K562 (cell line): ENCODE data around the gene ZNF133. TPM values are rescaled to one million over a fixed set of nuclear protein-coding genes. Genes with fewer than 3 reads are reported as not detected.

Experiments used
- ATAC-seq: fragments of 200-7000 bp; cut with Tn5 transposase; 3 replicates; pipeline ENCODE4 v1.9.1; 2020; ENCODE audit warnings: moderate library complexity
- Bru-seq: library from RNA; stranded (reverse); fragments of 400-500 nt; gene quantifications from one replicate; lab custom pipeline; 2021; lab: Mats Ljungman, UMichigan
- BruChase-seq, 2 experiments: library from RNA; stranded (reverse); fragments of 400-500 nt; gene quantifications; one replicate each; lab custom pipeline; 2021; lab: Mats Ljungman, UMichigan
- BruUV-seq: library from RNA; stranded (reverse); fragments of 400-500 nt; replicated peaks from 2 replicates; lab custom pipeline; 2021; lab: Mats Ljungman, UMichigan
- CTCF ChIA-PET: fragments of 300-600 bp; formaldehyde crosslinking; extraction: SDS; loops from one replicate; lab custom pipeline; 2021; ENCODE audit warnings: low intra/inter-chr PET ratio; lab: Yijun Ruan, JAX
- POLR2A ChIA-PET: fragments of 300-600, 350-650 bp; sonication (Branson Sonifier 250); formaldehyde crosslinking; extraction: SDS; loops from one replicate; lab custom pipeline; 2021; ENCODE audit warnings: antibody characterized with exemption, inconsistent platforms; lab: Yijun Ruan, JAX
- DNase-seq, 4 experiments: peaks; one replicate each; pipeline versions ENCODE4 v3.0.0 to v3.0.0-alpha.2; 2011 to 2018; ENCODE audit warnings: low spot score in 3 of 4, mixed read lengths in 3 of 4; ENCODE audit errors: extremely low read depth in 1 of 4
- FAIRE-seq: peaks from 2 replicates; lab custom pipeline; 2011; peaks lifted over from hg19 to GRCh38; lab: Jason Lieb, UNC
- H2AFZ ChIP-seq: 2 replicates; pipeline ENCODE4 v1.6.0; 2011; ENCODE audit warnings: low read depth, low read length, control low read depth, inconsistent platforms
- H3K27ac ChIP-seq: fragments of 200-600 bp; 3 replicates; pipeline ENCODE4 v1.8.0; 2011; ENCODE audit warnings: low read depth, mild to moderate bottlenecking, control low read depth, inconsistent platforms, low read length, moderate library complexity, mixed read lengths; ENCODE audit errors: extremely low read depth
- H3K27me3 ChIP-seq, 2 experiments: fragments of 300-600 bp in 1 of 2; 2 replicates in 1 of 2; 3 replicates in 1 of 2; pipeline versions ENCODE4 v1.6.0 to v1.8.0; 2011; ENCODE audit warnings: inconsistent platforms in 2 of 2, low read length in 2 of 2, mild to moderate bottlenecking in 1 of 2, mixed read lengths in 1 of 2, moderate library complexity in 1 of 2; ENCODE audit not compliant: control insufficient read depth in 2 of 2, insufficient read depth in 2 of 2
- H3K36me3 ChIP-seq: fragments of 300-600 bp; 3 replicates; pipeline ENCODE4 v1.8.0; 2011; ENCODE audit warnings: mild to moderate bottlenecking, low read length, inconsistent platforms; ENCODE audit not compliant: control insufficient read depth, insufficient read depth
- H3K4me1 ChIP-seq, 2 experiments: fragments of 200-600 bp in 1 of 2; replicated peaks in 1 of 2; 2 replicates in 1 of 2; 3 replicates in 1 of 2; pipeline versions ENCODE4 v1.5.1 to v1.8.0; 2011; ENCODE audit warnings: inconsistent platforms in 2 of 2, low read length in 2 of 2, mild to moderate bottlenecking in 1 of 2, mixed read lengths in 1 of 2, moderate library complexity in 1 of 2; ENCODE audit not compliant: control insufficient read depth in 2 of 2, insufficient read depth in 2 of 2
- H3K4me2 ChIP-seq: 2 replicates; pipeline ENCODE4 v1.6.1; 2011; ENCODE audit warnings: low read length, control low read depth, inconsistent platforms, mixed read lengths; ENCODE audit not compliant: insufficient read depth
- H3K4me3 ChIP-seq: fragments of 200-600 bp; sonication (generic), shearing (Covaris generic); 2 replicates; pipeline ENCODE4 v1.5.1; 2016; ENCODE audit warnings: control low read depth, inconsistent platforms
- H3K79me2 ChIP-seq: fragments of 200-600 bp; 3 replicates; pipeline ENCODE4 v1.8.0; 2011; ENCODE audit warnings: low read length, inconsistent platforms; ENCODE audit not compliant: control insufficient read depth, insufficient read depth
- H3K9ac ChIP-seq, 2 experiments: 2 replicates each; pipeline versions ENCODE4 v1.6.0 to v1.6.1; 2011; ENCODE audit warnings: low read depth in 2 of 2, low read length in 2 of 2, control low read depth in 1 of 2, inconsistent platforms in 1 of 2, mild to moderate bottlenecking in 1 of 2, mixed read lengths in 1 of 2; ENCODE audit not compliant: insufficient read depth in 1 of 2
- H3K9me1 ChIP-seq: one replicate; pipeline ENCODE4 v1.6.0; 2011; ENCODE audit warnings: inconsistent platforms, mild to moderate bottlenecking, low read length, moderate library complexity; ENCODE audit not compliant: control insufficient read depth, insufficient read depth
- H3K9me3 ChIP-seq: replicated peaks from 2 replicates; pipeline ENCODE4 v1.5.1; 2011; ENCODE audit warnings: low read depth, low read length, inconsistent platforms; ENCODE audit not compliant: control insufficient read depth, insufficient read depth
- H4K20me1 ChIP-seq: replicated peaks from 2 replicates; pipeline ENCODE4 v1.6.1; 2011; ENCODE audit warnings: low read length, inconsistent platforms, mixed read lengths; ENCODE audit not compliant: control insufficient read depth, insufficient read depth
- ATF1 ChIP-seq, 2 experiments: fragments of 450-650 bp in 1 of 2; IDR thresholded peaks; 2 replicates each; pipeline ENCODE4 v1.6.1; 2016; ENCODE audit warnings: missing compliant biosample characterization in 1 of 2, missing genetic modification characterization in 1 of 2
- CREM ChIP-seq: IDR thresholded peaks from 2 replicates; pipeline ENCODE4 v1.6.1; 2014; ENCODE audit warnings: antibody characterized with exemption, low read depth
- ELF2 ChIP-seq: fragments of 250-450 bp; sonication (Bioruptor Pico); IDR thresholded peaks from 2 replicates; pipeline ENCODE4 v1.5.0; 2021; ENCODE audit warnings: mild to moderate bottlenecking
- ETV1 ChIP-seq: fragments of 450-650 bp; conservative IDR thresholded peaks from 2 replicates; pipeline ENCODE4 v1.6.1; 2016; ENCODE audit warnings: missing genetic modification characterization, control low read depth, low read depth, missing compliant biosample characterization
- HCFC1 ChIP-seq: IDR thresholded peaks from 2 replicates; pipeline ENCODE4 v1.6.1; 2012; ENCODE audit warnings: low read depth, low read length, improper control_type of control experiment
- KDM5B ChIP-seq: fragments of 200-600 bp; sonication (generic); IDR thresholded peaks from 2 replicates; pipeline ENCODE4 v1.6.1; 2012; ENCODE audit warnings: low read depth, mild to moderate bottlenecking, moderate library complexity, low read length, control low read depth, inconsistent platforms; ENCODE audit not compliant: insufficient replicate concordance
- POLR2B ChIP-seq: fragments of 450-650 bp; IDR thresholded peaks from 2 replicates; pipeline ENCODE4 v1.6.1; 2018; ENCODE audit warnings: low read depth; ENCODE audit not compliant: partially characterized antibody
- POU5F1 ChIP-seq: fragments of 150-350 bp; IDR thresholded peaks from 2 replicates; pipeline ENCODE4 v1.6.1; 2014; ENCODE audit warnings: borderline replicate concordance, low read length, low read depth, mild to moderate bottlenecking; ENCODE audit not compliant: partially characterized antibody
- SIN3A ChIP-seq, 2 experiments: fragments of 150-350 bp in 1 of 2; IDR thresholded peaks; 2 replicates each; pipeline ENCODE4 v1.6.1; 2011 to 2016; ENCODE audit warnings: borderline replicate concordance in 2 of 2, low read depth in 2 of 2, low read length in 2 of 2, mild to moderate bottlenecking in 2 of 2, moderate library complexity in 2 of 2; ENCODE audit not compliant: control insufficient read depth in 1 of 2
- SMAD4 ChIP-seq: fragments of 250-450 bp; sonication (Bioruptor Pico); conservative IDR thresholded peaks from 2 replicates; pipeline ENCODE4 v1.8.0; 2021; ENCODE audit warnings: inconsistent platforms, mild to moderate bottlenecking, moderate library complexity
- WGBS: fragments of 100-300 bp; shearing (Covaris generic); methylation state at CpG from one replicate; pipeline ENCODE4 v1.1.6; 2016; ENCODE audit warnings: low coverage, mixed read lengths; ENCODE audit not compliant: insufficient coverage; ENCODE audit errors: missing lambda C conversion rate; 5-methylcytosine and 5-hydroxymethylcytosine counted together
- in situ Hi-C: fragments of 300-500 bp; cut with MboI; formaldehyde crosslinking; loops from 4 replicates; pipeline ENCODE4 v1.15.0; 2018; ENCODE audit warnings: inconsistent platforms, mixed read lengths
- intact Hi-C: fragments of 100-400 bp; cut with micrococcal nuclease; formaldehyde crosslinking; loops from 2 replicates; pipeline ENCODE4 v1.14.2; 2022
- long read RNA-seq, 3 experiments: library from polyadenylated mRNA in 2 of 3; library from RNA in 1 of 3; unstranded in 2 of 3; stranded (forward) in 1 of 3; transcript quantifications; one replicate each; pipeline ENCODE4 v2.0.0, GENCODE V29; 2019 to 2022
- polyA minus RNA-seq, 3 experiments: library from RNA; depleted of rRNA, polyadenylated mRNA; stranded (reverse); fragments of >200 nt; gene quantifications; 2 replicates each; pipeline ENCODE4 v1.2.3, GENCODE V29; 2011
- polyA plus RNA-seq, 8 experiments: library from polyadenylated mRNA; depleted of rRNA in 4 of 8; stranded (reverse) in 5 of 8; unstranded in 3 of 8; fragments of >200 nt; fragmentation: Nextera tagmentation in 2 of 8; fragmentation: Illumina TruSeq in 1 of 8; extraction: Ambion mirVana in 2 of 8; extraction: Trizol in 1 of 8; gene quantifications; 2 replicates each; pipeline versions ENCODE4 v1.2.1 to v1.2.3, GENCODE V29; 2011 to 2014; ENCODE audit warnings: inconsistent platforms in 1 of 8, missing spikeins in 1 of 8
- total RNA-seq, 7 experiments: library from RNA; depleted of rRNA in 6 of 7; stranded (reverse); fragments of >200 nt in 6 of 7; fragmentation: Illumina TruSeq in 2 of 7; extraction: Trizol in 2 of 7; gene quantifications; 2 replicates each; pipeline versions ENCODE4 v1.2.1 to v1.2.3, GENCODE V29; 2011 to 2021; ENCODE audit warnings: low replicate concordance in 1 of 7
- TF ChIP-seq, protein P1 (sequence below), 3 experiments: fragments of 200-800 bp in 1 of 3; fragments of 250-450 bp in 1 of 3; fragments of 450-650 bp in 1 of 3; sonication (Bioruptor Pico) in 1 of 3; sonication (Bioruptor generic) in 1 of 3; formaldehyde crosslinking in 1 of 3; IDR thresholded peaks; 2 replicates each; pipeline versions ENCODE4 v1.6.1 to v1.8.0; 2016 to 2022; ENCODE audit warnings: mild to moderate bottlenecking in 2 of 3, missing genetic modification characterization in 2 of 3, missing compliant biosample characterization in 1 of 3, moderate library complexity in 1 of 3

The ZNF133 gene
- 12.9 and 15.4 TPM in 2 replicates for total RNA-seq (2011; cell fraction: chromatin; rRNA removed; ENCODE audit: low replicate concordance)
- total RNA-seq (2011; cell fraction: nucleolus; rRNA removed), result 7.0 and 9.7 TPM in 2 replicates
- total RNA-seq (2011; cell fraction: nucleoplasm; rRNA removed), result 6.6 and 9.9 TPM in 2 replicates
- 4.4 TPM in 2 replicates for total RNA-seq (2014; rRNA removed)
- 4.9 and 5.2 TPM in 2 replicates for total RNA-seq (2014; rRNA removed; fragmentation: Illumina TruSeq; extraction: Trizol)
- 3.8 and 5.7 TPM in 2 replicates for total RNA-seq (2015; rRNA removed; fragmentation: Illumina TruSeq; extraction: Trizol)
- 3.7 and 5.1 TPM in 2 replicates for total RNA-seq (2021)
- polyA plus RNA-seq (2011; rRNA removed), result 6.5 and 7.1 TPM in 2 replicates
- 6.0 and 6.3 TPM in 2 replicates for polyA plus RNA-seq (2011; cell fraction: cytosol; rRNA removed)
- 21.9 and 28.6 TPM in 2 replicates for polyA plus RNA-seq (2011; cell fraction: nucleus; rRNA removed)
- 3.4 and 5.5 TPM in 2 replicates for polyA plus RNA-seq (2012)
- 4.1 and 5.1 TPM in 2 replicates for polyA plus RNA-seq (2014; fragmentation: Illumina TruSeq; extraction: Trizol)
- 1 to 10 TPM; 1.1 to 3.5 TPM for polyA plus RNA-seq (2014; fragmentation: Nextera tagmentation; extraction: Ambion mirVana)
- 3.3 and 3.4 TPM in 2 replicates for polyA plus RNA-seq (2014; rRNA removed)
- polyA minus RNA-seq (2011; rRNA and poly(A)+ RNA removed), result 9.4 and 10.3 TPM in 2 replicates
- polyA minus RNA-seq (2011; cell fraction: cytosol; rRNA and poly(A)+ RNA removed), result 1.6 and 3.1 TPM in 2 replicates
- 8.2 and 10.1 TPM in 2 replicates for polyA minus RNA-seq (2011; cell fraction: nucleus; rRNA and poly(A)+ RNA removed)
- Bru-seq, nascent RNA, result percentile 63 among the genes with signal in this experiment
- BruChase-seq, experiment 1, labeled RNA remaining after a 2-hour chase, result percentile 72 among the genes with signal in this experiment
- BruChase-seq, experiment 2, labeled RNA remaining after a 6-hour chase, result percentile 72 among the genes with signal in this experiment
- long read RNA-seq, experiment 1, partial matches to known transcripts, result 0 of 11 reads
- long read RNA-seq, experiment 1, other reads (novel, unspliced or antisense), result 9 of 11 reads
- long read RNA-seq, experiment 2, partial matches to known transcripts, result 0 of 3 reads
- long read RNA-seq, experiment 2, other reads (novel, unspliced or antisense), result 3 of 3 reads
- long read RNA-seq, experiment 3, partial matches to known transcripts, result 1 of 3 reads
- long read RNA-seq, experiment 3, other reads (novel, unspliced or antisense), result 2 of 3 reads

DNA sequence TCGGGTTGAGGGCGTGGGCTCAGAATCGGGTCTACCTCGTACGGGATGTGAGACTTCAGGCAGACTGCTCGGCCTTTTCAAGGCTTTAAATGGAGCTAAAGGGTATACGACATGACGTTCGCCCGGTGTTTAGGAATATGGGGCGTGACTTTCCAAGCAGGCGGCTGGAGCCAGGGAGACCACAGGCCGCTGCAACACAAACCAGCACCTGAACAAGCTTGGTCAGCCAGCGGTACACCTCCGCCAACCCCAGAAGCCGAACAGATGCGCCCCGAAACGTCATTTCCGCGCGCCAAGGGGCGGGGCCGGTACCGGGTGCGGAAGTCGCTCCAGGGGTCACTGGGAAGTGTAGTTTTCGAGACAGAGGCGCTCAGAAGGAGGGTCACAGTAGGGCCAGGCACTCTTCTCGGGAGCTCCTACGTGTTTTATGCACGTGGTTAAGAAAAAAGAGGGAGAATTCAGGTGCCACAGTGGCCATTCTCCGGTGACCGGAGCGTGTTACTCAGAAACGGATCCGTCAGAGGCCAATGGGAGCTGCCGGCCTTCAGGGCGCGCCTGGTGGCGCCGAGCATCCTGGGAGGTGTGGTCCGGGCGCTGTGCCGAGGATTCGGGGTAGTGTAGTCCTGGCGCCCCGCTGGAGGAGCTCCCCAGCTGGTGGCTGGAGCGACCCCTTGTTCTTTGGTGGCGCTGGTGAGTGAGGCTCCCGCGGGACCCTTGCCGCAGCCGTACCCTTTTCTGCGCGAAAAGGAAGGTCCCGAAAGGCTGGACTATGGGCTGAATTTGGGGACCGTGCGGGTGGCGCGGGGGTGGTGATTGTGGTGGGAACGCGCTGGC, at the start of gene ZNF133:
ZNF133 (plus strand) TSS at position 613 of the 834 bp plus-strand sequence. CDS start 17,160 bp downstream, outside the sequence.
- peak; percentile 100 for ATAC-seq
- under 1% methylated on average over 50 of the region's 63 CpGs for WGBS
- peak within 1 kb of the TSS; percentile 99 for H3K27ac ChIP-seq
- H3K9me1 ChIP-seq, result no peaks in the 10 kb centered on the region
- in situ Hi-C loops, result loop anchor here (25.0 kb wide), 1 partner anchor 776 kb away; no protein-coding TSS in a partner anchor
- H3K4me1 ChIP-seq, result peaks cover 3 to 10% of the 10 kb centered on the region in 2 experiments; a peak in 2 of 5 replicates
- H3K27me3 ChIP-seq, result no peaks in the 10 kb centered on the region
- ChIA-PET POLR2A (interaction anchor here (0.6 to 1.4 kb wide), 5 partner anchors 9 to 1729 kb away, joined by 3 to 4 read pairs (median 3); partner anchors contain the start of gene NAA20), CTCF (no interaction called here)
- H2AFZ ChIP-seq, result peak within 1 kb of the TSS; percentile 99
- DNase-seq, result peak; percentile 79 to 91 (median 84)
- peak within 1 kb of the TSS; percentile 94 for H3K4me2 ChIP-seq
- no peaks in the 10 kb centered on the region; the same call in 2 of the 3 replicates for H3K36me3 ChIP-seq
- H4K20me1 ChIP-seq, result no peaks in the 10 kb centered on the region
- BruUV-seq, result no TSS peak
- H3K9me3 ChIP-seq, result peaks cover 4% of the 10 kb centered on the region
- peak; percentile 89 for FAIRE-seq
- H3K4me3 ChIP-seq, result peak within 1 kb of the TSS; percentile 87
- intact Hi-C loops, result no loop called here
- peak within 1 kb of the TSS; percentile 96 for H3K9ac ChIP-seq
- peaks cover 11% of the 10 kb centered on the region for H3K79me2 ChIP-seq
- TF ChIP-seq CREM, result peak; percentile 99
- TF ChIP-seq SMAD4 (CRISPR knock-in tag), result no peak
- peak; percentile 51 for TF ChIP-seq POU5F1
- peak; percentile 24 to 54; a peak in 2 of 4 replicates for TF ChIP-seq SIN3A (IDR thresholded peaks at IDR 0.05; ENCODE audit: borderline replicate concordance in 2 of 2, control insufficient read depth in 1 of 2, low read depth in 2 of 2, low read length in 2 of 2)
- peak; percentile 89 for TF ChIP-seq HCFC1
- TF ChIP-seq KDM5B, result peak; percentile 53
- peak; percentile 87 for TF ChIP-seq ETV1
- TF ChIP-seq POLR2B, result peak; percentile 59
- TF ChIP-seq ELF2 (CRISPR knock-in tag), result peak; percentile 77; the same call in 1 of the 2 replicates
- TF ChIP-seq ATF1 (CRISPR knock-in tag; IDR thresholded peaks at IDR 0.05), result peak; percentile 87
- TF ChIP-seq ATF1 (tag; IDR thresholded peaks at IDR 0.05), result peak; percentile 99
- TF ChIP-seq, protein P1, sequence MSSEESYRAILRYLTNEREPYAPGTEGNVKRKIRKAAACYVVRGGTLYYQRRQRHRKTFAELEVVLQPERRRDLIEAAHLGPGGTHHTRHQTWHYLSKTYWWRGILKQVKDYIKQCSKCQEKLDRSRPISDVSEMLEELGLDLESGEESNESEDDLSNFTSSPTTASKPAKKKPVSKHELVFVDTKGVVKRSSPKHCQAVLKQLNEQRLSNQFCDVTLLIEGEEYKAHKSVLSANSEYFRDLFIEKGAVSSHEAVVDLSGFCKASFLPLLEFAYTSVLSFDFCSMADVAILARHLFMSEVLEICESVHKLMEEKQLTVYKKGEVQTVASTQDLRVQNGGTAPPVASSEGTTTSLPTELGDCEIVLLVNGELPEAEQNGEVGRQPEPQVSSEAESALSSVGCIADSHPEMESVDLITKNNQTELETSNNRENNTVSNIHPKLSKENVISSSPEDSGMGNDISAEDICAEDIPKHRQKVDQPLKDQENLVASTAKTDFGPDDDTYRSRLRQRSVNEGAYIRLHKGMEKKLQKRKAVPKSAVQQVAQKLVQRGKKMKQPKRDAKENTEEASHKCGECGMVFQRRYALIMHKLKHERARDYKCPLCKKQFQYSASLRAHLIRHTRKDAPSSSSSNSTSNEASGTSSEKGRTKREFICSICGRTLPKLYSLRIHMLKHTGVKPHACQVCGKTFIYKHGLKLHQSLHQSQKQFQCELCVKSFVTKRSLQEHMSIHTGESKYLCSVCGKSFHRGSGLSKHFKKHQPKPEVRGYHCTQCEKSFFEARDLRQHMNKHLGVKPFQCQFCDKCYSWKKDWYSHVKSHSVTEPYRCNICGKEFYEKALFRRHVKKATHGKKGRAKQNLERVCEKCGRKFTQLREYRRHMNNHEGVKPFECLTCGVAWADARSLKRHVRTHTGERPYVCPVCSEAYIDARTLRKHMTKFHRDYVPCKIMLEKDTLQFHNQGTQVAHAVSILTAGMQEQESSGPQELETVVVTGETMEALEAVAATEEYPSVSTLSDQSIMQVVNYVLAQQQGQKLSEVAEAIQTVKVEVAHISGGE (CRISPR knock-in tag; IDR thresholded peaks at IDR 0.05), result peak; percentile 67 to 91 (median 75); a peak in 5 of 6 replicates
